Subcutaneous preadipocyte (primary cell): Measurements from ENCODE around the gene CTNND2. TPM values are rescaled to one million over a fixed set of nuclear protein-coding genes. Genes with fewer than 3 reads are reported as not detected.

Experiments used
- small RNA-seq: library from RNA; depleted of rRNA; stranded (forward); fragments of <200 nt; gene quantifications from one replicate; pipeline ENCODE3, GENCODE V24; 2012
- total RNA-seq: library from RNA; depleted of rRNA; stranded (reverse); fragments of >200 nt; gene quantifications from 2 replicates; pipeline ENCODE4 v1.2.3, GENCODE V29; 2012

CTNND2 gene, protein sequence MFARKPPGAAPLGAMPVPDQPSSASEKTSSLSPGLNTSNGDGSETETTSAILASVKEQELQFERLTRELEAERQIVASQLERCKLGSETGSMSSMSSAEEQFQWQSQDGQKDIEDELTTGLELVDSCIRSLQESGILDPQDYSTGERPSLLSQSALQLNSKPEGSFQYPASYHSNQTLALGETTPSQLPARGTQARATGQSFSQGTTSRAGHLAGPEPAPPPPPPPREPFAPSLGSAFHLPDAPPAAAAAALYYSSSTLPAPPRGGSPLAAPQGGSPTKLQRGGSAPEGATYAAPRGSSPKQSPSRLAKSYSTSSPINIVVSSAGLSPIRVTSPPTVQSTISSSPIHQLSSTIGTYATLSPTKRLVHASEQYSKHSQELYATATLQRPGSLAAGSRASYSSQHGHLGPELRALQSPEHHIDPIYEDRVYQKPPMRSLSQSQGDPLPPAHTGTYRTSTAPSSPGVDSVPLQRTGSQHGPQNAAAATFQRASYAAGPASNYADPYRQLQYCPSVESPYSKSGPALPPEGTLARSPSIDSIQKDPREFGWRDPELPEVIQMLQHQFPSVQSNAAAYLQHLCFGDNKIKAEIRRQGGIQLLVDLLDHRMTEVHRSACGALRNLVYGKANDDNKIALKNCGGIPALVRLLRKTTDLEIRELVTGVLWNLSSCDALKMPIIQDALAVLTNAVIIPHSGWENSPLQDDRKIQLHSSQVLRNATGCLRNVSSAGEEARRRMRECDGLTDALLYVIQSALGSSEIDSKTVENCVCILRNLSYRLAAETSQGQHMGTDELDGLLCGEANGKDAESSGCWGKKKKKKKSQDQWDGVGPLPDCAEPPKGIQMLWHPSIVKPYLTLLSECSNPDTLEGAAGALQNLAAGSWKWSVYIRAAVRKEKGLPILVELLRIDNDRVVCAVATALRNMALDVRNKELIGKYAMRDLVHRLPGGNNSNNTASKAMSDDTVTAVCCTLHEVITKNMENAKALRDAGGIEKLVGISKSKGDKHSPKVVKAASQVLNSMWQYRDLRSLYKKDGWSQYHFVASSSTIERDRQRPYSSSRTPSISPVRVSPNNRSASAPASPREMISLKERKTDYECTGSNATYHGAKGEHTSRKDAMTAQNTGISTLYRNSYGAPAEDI (N-terminal part only)
- total RNA-seq = under 0.01 and 2.0 TPM in 2 replicates

DNA sequence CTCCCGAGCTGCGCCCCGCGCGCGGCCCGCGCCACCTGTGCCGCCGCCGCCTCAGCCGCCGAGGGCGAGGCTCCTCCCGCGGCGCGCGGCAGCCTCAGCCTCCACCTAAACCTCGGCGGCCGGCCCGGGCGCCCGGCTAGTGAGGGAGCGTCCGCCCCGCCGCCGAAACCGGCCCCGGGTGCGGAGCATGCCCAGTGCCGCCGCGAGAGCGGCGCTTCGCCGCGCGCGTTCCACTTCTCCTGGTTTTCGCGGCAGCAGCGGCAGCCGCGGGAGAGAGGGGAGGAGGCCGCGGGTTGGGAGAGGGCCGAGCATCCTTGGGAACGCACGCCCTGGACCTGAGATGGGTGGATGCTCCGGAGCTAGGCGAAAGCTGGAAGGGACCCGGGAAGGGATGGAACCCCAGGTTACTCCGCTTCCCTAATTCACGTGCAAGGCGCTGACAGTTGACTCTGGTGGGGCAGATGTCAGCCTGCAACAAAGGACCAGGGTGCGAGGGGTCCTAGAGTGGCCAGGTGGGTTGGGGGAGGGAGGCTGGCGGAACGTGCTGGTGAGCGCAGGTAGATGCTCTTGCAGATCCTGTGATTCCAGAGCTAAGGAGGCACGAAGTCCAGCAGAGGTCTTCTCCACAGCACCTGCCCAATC is at the start of gene CTNND2:
CTNND2 (minus strand) TSS at position 182 of the 642 bp plus-strand sequence. CDS start 593 bp downstream, outside the sequence.

Small RNA genes within 50 kb of the gene (small RNA-seq; reads per million reads assigned to genes)
- gene RNU6-429P = 0.16 reads per million
